Gastrocnemius medialis (tissue), 4 donors: ENCODE measurements around the gene TRIP12. TPM values are rescaled to one million over a fixed set of nuclear protein-coding genes. Genes with fewer than 3 reads are reported as not detected.

Source experiments
- ATAC-seq, 2 donors: fragments of 150-250 bp; one replicate each; pipeline ENCODE4 v1.9.1; 2016
- DNase-seq, 2 donors: peaks; one replicate each; pipeline ENCODE4 v3.0.0-alpha.2; 2019
- H3K27ac ChIP-seq, 4 donors: fragments of 200-600 bp; sonication (generic); 1 replicate in 1 of 4; 2 replicates in 3 of 4; pipeline ENCODE4 v1.5.1; 2016 to 2018; ENCODE audit warnings: mild to moderate bottlenecking in 2 of 4, moderate library complexity in 1 of 4
- H3K27me3 ChIP-seq, 3 donors: fragments of 200-600 bp; sonication (generic) in 2 of 3; 1 replicate in 1 of 3; 2 replicates in 2 of 3; pipeline versions ENCODE4 v1.5.1 to v1.6.0; 2016 to 2019; ENCODE audit warnings: mild to moderate bottlenecking in 1 of 3, moderate library complexity in 1 of 3
- H3K36me3 ChIP-seq, 2 donors: fragments of 200-600 bp; sonication (generic) in 1 of 2; one replicate each; pipeline ENCODE4 v1.5.1; 2017 to 2018
- H3K4me1 ChIP-seq, 2 donors: fragments of 200-600 bp; sonication (generic) in 1 of 2; one replicate each; pipeline ENCODE4 v1.5.1; 2016 to 2017; ENCODE audit warnings: mild to moderate bottlenecking in 2 of 2
- H3K4me3 ChIP-seq, 4 donors: fragments of 200-600 bp; sonication (generic) in 3 of 4; 1 replicate in 1 of 4; 2 replicates in 3 of 4; pipeline ENCODE4 v1.5.1; 2016 to 2019; ENCODE audit warnings: mild to moderate bottlenecking in 2 of 4
- H3K9me3 ChIP-seq, 3 donors: fragments of 200-600 bp; sonication (generic) in 2 of 3; 1 replicate in 1 of 3; 2 replicates in 2 of 3; pipeline ENCODE4 v1.5.1; 2016 to 2019
- POLR2A ChIP-seq, 2 donors: fragments of 450-650 bp; IDR thresholded peaks; one replicate each; pipeline ENCODE4 v1.6.1; 2017; ENCODE audit warnings: antibody characterized with exemption in 2 of 2, mild to moderate bottlenecking in 2 of 2, moderate library complexity in 2 of 2
- in situ Hi-C, 4 donors: fragments of 200-750 bp; cut with MboI; loops; one replicate each; pipeline versions ENCODE4 v1.15.0 to v1.8.0; 2017; ENCODE audit warnings: low sequenced_read_pairs in 4 of 4
- intact Hi-C: fragments of 100-400 bp; cut with DNase I; formaldehyde crosslinking; loops from one replicate; pipeline ENCODE4 v1.15.1; 2023; ENCODE audit warnings: low total_unique reads
- total RNA-seq, 4 donors: library from RNA; depleted of rRNA; stranded (reverse); fragments of >200 nt; gene quantifications; one replicate each; pipeline versions ENCODE4 v1.1.0 to v1.2.3, GENCODE V29; 2016
- TF ChIP-seq, protein P1 (sequence below), 5 experiments: fragments of 450-650 bp in 3 of 5; fragments of 200-600 bp in 2 of 5; sonication (generic) in 2 of 5; IDR thresholded peaks in 4 of 5; conservative IDR thresholded peaks in 1 of 5; 1 replicate in 4 of 5; 2 replicates in 1 of 5; pipeline ENCODE4 v1.5.1; 2016 to 2019; ENCODE audit warnings: antibody characterized with exemption in 5 of 5, mild to moderate bottlenecking in 3 of 5, moderate library complexity in 3 of 5

TRIP12 gene
- total RNA-seq, 4 donors from 2014 or later: 122 to 152 (median 141) TPM

DNA sequence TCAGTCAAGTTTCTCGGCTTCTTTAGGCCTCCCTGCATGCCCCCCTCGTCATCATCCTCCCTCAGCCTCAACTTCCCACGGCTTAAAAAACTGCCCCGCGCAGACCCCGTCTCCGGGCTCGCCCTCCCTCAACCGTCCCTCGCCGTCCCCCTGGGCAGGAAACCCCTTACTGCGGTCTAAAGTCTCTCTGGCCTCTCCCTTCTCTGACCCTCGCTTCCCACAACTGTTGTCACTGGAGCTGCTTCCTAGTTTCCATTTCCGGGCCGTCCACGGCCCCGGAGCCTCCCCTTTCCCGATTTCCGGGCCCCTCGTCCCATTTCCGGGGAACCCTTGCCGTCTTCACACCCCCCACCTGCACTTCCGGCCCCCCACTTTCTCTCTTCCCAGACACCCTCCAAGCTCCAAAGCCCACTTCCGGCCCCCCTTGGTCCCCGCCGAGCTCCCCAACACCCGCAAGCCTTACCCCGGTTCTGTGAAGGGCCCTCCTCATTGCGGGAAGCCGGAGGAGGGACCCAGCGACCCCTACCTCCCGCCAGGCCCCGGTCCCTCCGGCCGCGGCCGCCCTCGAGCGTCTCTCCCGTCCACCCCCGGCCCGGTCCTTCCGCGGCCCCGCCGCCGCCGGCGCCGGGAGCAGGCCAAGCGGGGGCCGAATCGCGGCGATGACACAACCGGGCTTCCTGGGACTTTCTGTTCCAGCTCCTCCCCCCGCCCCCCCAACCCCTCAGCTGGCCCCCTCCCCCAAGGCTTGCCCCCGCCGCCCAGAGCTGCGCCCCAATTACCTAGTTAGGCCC lies 513 bp downstream of the TRIP12 start:
- ATAC-seq (peak; percentile 44 to 61), DNase-seq (peak; percentile 45 to 70)
- in situ Hi-C loops (no loop called here), intact Hi-C loops (loop anchor here (2.0 to 5.0 kb wide), 3 partner anchors 120 to 1136 kb away; partner anchors contain the start of gene PSMD1)
- Histone ChIP-seq H3K4me3 (peak overlapping the region; percentile 73 to 99 (median 92)), H3K9me3 (no peaks in the 10 kb centered on the region), H3K27ac (peak overlapping the region; percentile 97 to 100 (median 100)), H3K36me3 (no peaks in the 10 kb centered on the region), H3K4me1 (peaks cover 28 to 32% of the 10 kb centered on the region in 2 donors), H3K27me3 (no peaks in the 10 kb centered on the region)
- TF ChIP-seq, protein P1, sequence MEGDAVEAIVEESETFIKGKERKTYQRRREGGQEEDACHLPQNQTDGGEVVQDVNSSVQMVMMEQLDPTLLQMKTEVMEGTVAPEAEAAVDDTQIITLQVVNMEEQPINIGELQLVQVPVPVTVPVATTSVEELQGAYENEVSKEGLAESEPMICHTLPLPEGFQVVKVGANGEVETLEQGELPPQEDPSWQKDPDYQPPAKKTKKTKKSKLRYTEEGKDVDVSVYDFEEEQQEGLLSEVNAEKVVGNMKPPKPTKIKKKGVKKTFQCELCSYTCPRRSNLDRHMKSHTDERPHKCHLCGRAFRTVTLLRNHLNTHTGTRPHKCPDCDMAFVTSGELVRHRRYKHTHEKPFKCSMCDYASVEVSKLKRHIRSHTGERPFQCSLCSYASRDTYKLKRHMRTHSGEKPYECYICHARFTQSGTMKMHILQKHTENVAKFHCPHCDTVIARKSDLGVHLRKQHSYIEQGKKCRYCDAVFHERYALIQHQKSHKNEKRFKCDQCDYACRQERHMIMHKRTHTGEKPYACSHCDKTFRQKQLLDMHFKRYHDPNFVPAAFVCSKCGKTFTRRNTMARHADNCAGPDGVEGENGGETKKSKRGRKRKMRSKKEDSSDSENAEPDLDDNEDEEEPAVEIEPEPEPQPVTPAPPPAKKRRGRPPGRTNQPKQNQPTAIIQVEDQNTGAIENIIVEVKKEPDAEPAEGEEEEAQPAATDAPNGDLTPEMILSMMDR (IDR thresholded peaks at IDR 0.05 in 4 of 5, conservative IDR thresholded peaks at IDR 0.05 in 1 of 5): no peak
- no peak for TF ChIP-seq POLR2A (IDR thresholded peaks at IDR 0.05)

DNA sequence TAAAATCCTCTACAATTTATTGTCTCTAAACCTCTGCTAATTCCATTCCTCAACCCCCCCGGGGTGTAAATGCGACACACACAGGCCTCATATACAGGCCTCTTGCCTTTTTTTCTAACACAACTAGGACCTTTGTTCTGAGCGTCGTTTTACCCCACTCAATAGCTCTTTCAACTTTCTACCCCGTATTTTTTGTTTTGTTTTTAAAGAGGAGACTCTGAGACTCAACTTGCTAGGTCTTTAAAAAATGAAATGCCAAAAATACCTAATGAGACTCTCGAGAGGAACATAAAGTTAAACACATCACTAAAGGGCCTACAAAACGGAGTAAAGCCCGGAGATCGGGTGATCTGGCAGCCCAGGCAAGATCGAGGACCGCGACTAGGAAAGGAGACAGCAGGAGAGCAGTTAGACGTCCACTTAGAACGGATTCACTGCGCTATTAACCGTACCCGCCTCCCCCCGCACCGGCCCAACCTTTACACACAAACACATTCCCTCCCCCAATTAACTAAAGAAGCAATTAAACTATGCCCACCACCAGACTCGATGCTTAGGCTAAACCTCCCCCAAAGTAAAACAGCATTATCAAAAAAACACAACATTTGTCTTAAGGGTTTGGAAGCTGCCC lies 1.7 kb downstream of the TRIP12 start:
- Histone ChIP-seq H3K9me3 (no peaks in the 10 kb centered on the region), H3K4me3 (peak overlapping the region; percentile 73 to 99 (median 92)), H3K27me3 (no peaks in the 10 kb centered on the region), H3K4me1 (peaks cover 33 to 43% of the 10 kb centered on the region in 2 donors), H3K27ac (peak overlapping the region; percentile 97 to 100 (median 100)), H3K36me3 (no peaks in the 10 kb centered on the region)
- ATAC-seq: no peak
- in situ Hi-C loops (no loop called here), intact Hi-C loops (loop anchor here (2.0 to 5.0 kb wide), 3 partner anchors 119 to 1137 kb away; partner anchors contain the start of gene PSMD1)
- TF ChIP-seq, protein P1 (IDR thresholded peaks at IDR 0.05 in 4 of 5, conservative IDR thresholded peaks at IDR 0.05 in 1 of 5): no peak
- TF ChIP-seq POLR2A (IDR thresholded peaks at IDR 0.05): no peak
- DNase-seq: no peak

DNA sequence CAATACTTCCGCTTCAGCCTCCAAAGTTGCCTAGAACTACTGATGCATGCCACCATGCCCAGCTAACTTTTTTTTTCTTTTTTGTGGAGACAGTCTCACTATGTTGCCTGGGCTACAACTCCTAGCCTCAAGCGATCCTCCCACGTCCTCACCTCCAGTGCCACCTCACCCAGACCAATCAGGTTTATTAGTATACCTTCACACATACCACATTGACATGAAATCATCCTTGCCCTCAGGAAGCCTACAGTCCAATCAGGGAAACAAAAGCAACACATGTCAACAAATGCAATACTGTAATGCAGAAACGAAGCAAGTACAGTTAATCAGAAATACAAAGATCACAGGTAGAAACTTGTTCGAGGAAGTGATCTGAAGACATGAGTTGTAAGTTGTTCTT lies 4.0 kb downstream of the TRIP12 start:
- in situ Hi-C loops: loop anchor here in 2 of 4 donors (10.0 kb wide), 1 partner anchor 113 kb away; no protein-coding TSS in a partner anchor
- no peak for ATAC-seq

DNA sequence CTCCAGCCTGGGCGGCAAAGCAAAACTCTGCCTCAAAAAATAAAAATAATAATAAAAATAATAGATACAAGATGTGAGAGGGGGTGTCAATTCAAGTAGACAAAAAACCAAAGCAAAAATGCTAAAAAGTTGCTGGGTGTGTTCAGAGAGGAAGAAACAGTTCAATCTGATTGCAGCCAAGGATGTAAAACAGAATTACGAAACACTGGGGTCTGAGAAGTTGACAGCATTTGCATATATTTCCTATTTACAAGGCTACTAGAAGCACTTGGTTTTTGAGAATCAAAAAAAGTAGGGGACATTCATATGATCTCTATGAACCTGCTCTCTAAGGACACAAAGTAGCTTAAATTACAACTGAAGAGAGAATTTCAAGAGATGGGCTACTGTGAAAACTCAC lies 7.6 kb downstream of the TRIP12 start:
- DNase-seq: no peak
- intact Hi-C loops (no loop called here), in situ Hi-C loops (loop anchor here in 2 of 4 donors (10.0 kb wide), 1 partner anchor 109 kb away; no protein-coding TSS in a partner anchor)
- TF ChIP-seq, protein P1 (IDR thresholded peaks at IDR 0.05 in 4 of 5, conservative IDR thresholded peaks at IDR 0.05 in 1 of 5): no peak
- TF ChIP-seq POLR2A (IDR thresholded peaks at IDR 0.05): no peak
- Histone ChIP-seq H3K9me3 (no peaks in the 10 kb centered on the region), H3K27me3 (no peaks in the 10 kb centered on the region), H3K4me1 (peaks cover 68 to 77% of the 10 kb centered on the region in 2 donors), H3K27ac (peak overlapping the region in 2 of 4 donors; percentile 18 to 26), H3K36me3 (no peaks in the 10 kb centered on the region), H3K4me3 (no peak overlapping the region)
- no peak for ATAC-seq

More for the DNA sequence above, 4.0 kb downstream of the TRIP12 start:
- Histone ChIP-seq H3K36me3 (no peaks in the 10 kb centered on the region), H3K27me3 (no peaks in the 10 kb centered on the region), H3K27ac (no peak overlapping the region), H3K9me3 (no peaks in the 10 kb centered on the region), H3K4me3 (no peak overlapping the region), H3K4me1 (peaks cover 47 to 57% of the 10 kb centered on the region in 2 donors)
- DNase-seq: no peak
- intact Hi-C loops: no loop called here
- TF ChIP-seq POLR2A (IDR thresholded peaks at IDR 0.05): no peak
- TF ChIP-seq, protein P1 (IDR thresholded peaks at IDR 0.05 in 4 of 5, conservative IDR thresholded peaks at IDR 0.05 in 1 of 5): no peak
